ENCODE data around the gene KCNJ9.
A peak's percentile ranks its signal among the peaks of the same experiment; 100 is the strongest.
"Not testable (repeated sequence)": the region's sequence is repeated elsewhere in the genome, so short reads cannot be mapped to it uniquely, and the experiment has no call there.

The KCNJ9 gene

GRCh38 chr1:160109686-160110085 lies 28.3 kb downstream of the KCNJ9 start:
- no peak overlapping the region for H3K4me3 ChIP-seq (ENCODE audit: low read depth, low read length)
- no peak for DNase-seq (ENCODE audit: low read depth, low spot score)
- TF ChIP-seq CTCF (IDR thresholded peaks at IDR 0.05; ENCODE audit: low read depth, low read length): no peak
- in situ Hi-C loops (cut with HindIII; ENCODE audit: low sequenced_read_pairs): no loop called here

GRCh38 chr1:160111462-160111861 lies 30.1 kb downstream of the KCNJ9 start:
- H3K4me3 ChIP-seq (ENCODE audit: low read depth, low read length); in situ Hi-C loops (cut with HindIII; ENCODE audit: low sequenced_read_pairs); DNase-seq (ENCODE audit: low read depth, low spot score): not testable (repeated sequence)

- in situ Hi-C loops (cut with HindIII; ENCODE audit: low sequenced_read_pairs): no loop called here
- TF ChIP-seq CTCF (IDR thresholded peaks at IDR 0.05; ENCODE audit: low read depth, low read length): no peak
- peak; percentile 46 for DNase-seq (ENCODE audit: low read depth, low spot score)
- no peak overlapping the region for H3K4me3 ChIP-seq (ENCODE audit: low read depth, low read length)
Observed at GRCh38 chr1:160112357-160112756, 31.0 kb downstream of the KCNJ9 start.

- in situ Hi-C loops (cut with HindIII; ENCODE audit: low sequenced_read_pairs): no loop called here
- H3K4me3 ChIP-seq (ENCODE audit: low read depth, low read length): no peak overlapping the region
- peak; percentile 7 for TF ChIP-seq CTCF (IDR thresholded peaks at IDR 0.05; ENCODE audit: low read depth, low read length)
- DNase-seq (ENCODE audit: low read depth, low spot score): no peak
Observed at GRCh38 chr1:160113407-160113806, 32.1 kb downstream of the KCNJ9 start.

GRCh38 chr1:160114085-160114484 lies 32.7 kb downstream of the KCNJ9 start:
- H3K4me3 ChIP-seq (ENCODE audit: low read depth, low read length): no peak overlapping the region
- TF ChIP-seq CTCF (IDR thresholded peaks at IDR 0.05; ENCODE audit: low read depth, low read length): no peak
- DNase-seq (ENCODE audit: low read depth, low spot score): no peak
- in situ Hi-C loops (cut with HindIII; ENCODE audit: low sequenced_read_pairs): no loop called here

GRCh38 chr1:160115545-160116282 lies 34.4 kb downstream of the KCNJ9 start, which contains the start of gene ATP1A2:
Gene ATP1A2, plus strand, starts transcription at chr1:160115759. Its CDS starts 103 bp downstream, at chr1:160115862.
- peak within 1 kb of the TSS; percentile 35 for H3K4me3 ChIP-seq (ENCODE audit: low read depth, low read length)
- in situ Hi-C loops (cut with HindIII; ENCODE audit: low sequenced_read_pairs): no loop called here
- no peak for DNase-seq (ENCODE audit: low read depth, low spot score)
- TF ChIP-seq CTCF (IDR thresholded peaks at IDR 0.05; ENCODE audit: low read depth, low read length): no peak

GRCh38 chr1:160116283-160117147 lies 35.2 kb downstream of the KCNJ9 start:
- DNase-seq (ENCODE audit: low read depth, low spot score): peak; percentile 50
- TF ChIP-seq CTCF (IDR thresholded peaks at IDR 0.05; ENCODE audit: low read depth, low read length): no peak
- in situ Hi-C loops (cut with HindIII; ENCODE audit: low sequenced_read_pairs): no loop called here
- H3K4me3 ChIP-seq (ENCODE audit: low read depth, low read length): peak overlapping the region; percentile 35
